Stromal cell of bone marrow (primary cell): ENCODE measurements around the gene KIAA1671.

Experiments used
- DNase-seq: peaks from one replicate; pipeline ENCODE4 v3.0.0-alpha.2; 2012; ENCODE audit warnings: low read depth

Gene KIAA1671

GRCh38 chr22:25068707-25069106, 116.2 kb downstream of the KIAA1671 start:
- no peak for DNase-seq

GRCh38 chr22:25069426-25069757, 116.9 kb downstream of the KIAA1671 start:
- DNase-seq: no peak

GRCh38 chr22:25069758-25070481, 117.4 kb downstream of the KIAA1671 start:
- peak; percentile 47 for DNase-seq

- no peak for DNase-seq
Observed at GRCh38 chr22:25070956-25071355, 118.4 kb downstream of the KIAA1671 start.

- no peak for DNase-seq
Observed at GRCh38 chr22:25071720-25072119, 119.2 kb downstream of the KIAA1671 start.

GRCh38 chr22:25072406-25072805, 119.9 kb downstream of the KIAA1671 start:
- no peak for DNase-seq

GRCh38 chr22:25076336-25076735, 123.8 kb downstream of the KIAA1671 start:
- DNase-seq: no peak

GRCh38 chr22:25077056-25077455, 124.5 kb downstream of the KIAA1671 start:
- DNase-seq: no peak

GRCh38 chr22:25077964-25078363, 125.4 kb downstream of the KIAA1671 start:
- DNase-seq: no peak

GRCh38 chr22:25078591-25078990, 126.1 kb downstream of the KIAA1671 start:
- DNase-seq: peak; percentile 64

- DNase-seq: no peak
Observed at GRCh38 chr22:25080855-25081254, 128.3 kb downstream of the KIAA1671 start.

GRCh38 chr22:25081409-25081824, 128.9 kb downstream of the KIAA1671 start:
- no peak for DNase-seq

GRCh38 chr22:25082096-25082495, 129.6 kb downstream of the KIAA1671 start:
- no peak for DNase-seq

- no peak for DNase-seq
Observed at GRCh38 chr22:25083056-25083806, 130.7 kb downstream of the KIAA1671 start.

- no peak for DNase-seq
Observed at GRCh38 chr22:25083807-25084200, 131.3 kb downstream of the KIAA1671 start.

- no peak for DNase-seq
Observed at GRCh38 chr22:25084405-25085107, 132.0 kb downstream of the KIAA1671 start.

GRCh38 chr22:25085156-25085555, 132.6 kb downstream of the KIAA1671 start:
- no peak for DNase-seq

- DNase-seq: no peak
Observed at GRCh38 chr22:25085930-25086901, 133.7 kb downstream of the KIAA1671 start.

- no peak for DNase-seq
Observed at GRCh38 chr22:25086902-25087282, 134.4 kb downstream of the KIAA1671 start.

GRCh38 chr22:25090225-25090890, 137.8 kb downstream of the KIAA1671 start:
- DNase-seq: no peak

- no peak for DNase-seq
Observed at GRCh38 chr22:25091458-25091857, 138.9 kb downstream of the KIAA1671 start.
